ENCODE measurements around the gene XRCC4. TPM values are rescaled to one million over a fixed set of nuclear protein-coding genes. Genes with fewer than 3 reads are reported as not detected.

XRCC4 gene
- total RNA-seq, 1 experiment from 2014 or later, result 24.6 TPM

DNA sequence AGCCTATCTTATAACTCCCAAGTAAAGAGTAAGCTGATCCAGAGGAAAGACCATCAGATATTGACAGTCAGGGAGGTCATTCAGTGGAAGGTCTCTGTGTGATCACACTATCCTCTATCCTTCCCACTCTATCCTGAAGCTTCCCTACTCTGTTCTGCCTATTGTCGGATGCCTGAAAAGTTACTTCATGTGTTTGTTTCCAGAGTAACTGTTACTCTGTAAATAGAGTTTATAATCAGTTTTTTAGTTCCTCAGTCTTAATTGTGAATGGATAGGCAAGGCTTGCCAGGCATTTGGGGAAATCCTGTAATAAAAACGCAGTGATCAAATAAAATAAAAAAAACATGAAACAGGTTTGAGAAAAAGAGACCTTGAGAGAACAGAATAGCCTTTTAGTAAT is 79.8 kb downstream of the XRCC4 start:
- H3K27me3 ChIP-seq (ENCODE audit: insufficient read depth, low read length), result no peaks in the 10 kb centered on the region
- H2AFZ ChIP-seq (ENCODE audit: low read depth, low read length, poor library complexity, severe bottlenecking), result no peak overlapping the region
- intact Hi-C loops (cut with micrococcal nuclease), result no loop called here
- H3K9ac ChIP-seq (ENCODE audit: low read length), result no peak overlapping the region
- ChIA-PET RAD21 (ENCODE audit: low non-redundant PET in 1 of 2, low total read pairs in 2 of 2, uncharacterized antibody in 2 of 2, unreplicated experiment in 2 of 2) (no interaction called here), CTCF (no interaction called here), POLR2A (no interaction called here)
- TF ChIP-seq EGR1 (IDR thresholded peaks at IDR 0.05; ENCODE audit: low read depth) (no peak), FOSL1 (IDR thresholded peaks at IDR 0.05; ENCODE audit: low read depth) (no peak)
- TF ChIP-seq, protein P1, sequence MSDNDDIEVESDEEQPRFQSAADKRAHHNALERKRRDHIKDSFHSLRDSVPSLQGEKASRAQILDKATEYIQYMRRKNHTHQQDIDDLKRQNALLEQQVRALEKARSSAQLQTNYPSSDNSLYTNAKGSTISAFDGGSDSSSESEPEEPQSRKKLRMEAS (IDR thresholded peaks at IDR 0.05), result no peak
- BruUV-seq (replicated peaks), result no TSS peak
- DNase-seq (ENCODE audit: low read depth, low spot score) (no peak), ATAC-seq (no peak)
- no peak overlapping the region for H3K27ac ChIP-seq (ENCODE audit: low read depth, low read length)
- no peak overlapping the region for H3K4me3 ChIP-seq (replicated peaks in 1 of 2; ENCODE audit: low read depth in 1 of 2, low read length in 2 of 2)
- H3K4me2 ChIP-seq (ENCODE audit: low read length), result no peak overlapping the region
- no peaks in the 10 kb centered on the region for H4K20me1 ChIP-seq (ENCODE audit: insufficient read depth)
- H3K36me3 ChIP-seq (ENCODE audit: control insufficient read depth in 1 of 2, insufficient read depth in 2 of 2, low read length in 2 of 2), result no peaks in the 10 kb centered on the region
- H3K9me2 ChIP-seq (ENCODE audit: insufficient read depth), result no peaks in the 10 kb centered on the region
- H3K4me1 ChIP-seq (ENCODE audit: control insufficient read depth in 1 of 2, insufficient read depth in 2 of 2, low read length in 2 of 2), result no peaks in the 10 kb centered on the region
- H3K9me3 ChIP-seq (ENCODE audit: control insufficient read depth in 1 of 2, insufficient read depth in 1 of 2, low read depth in 1 of 2, low read length in 2 of 2), result no peaks in the 10 kb centered on the region
- no peaks in the 10 kb centered on the region for H3K79me2 ChIP-seq (ENCODE audit: insufficient read depth, low read length)

DNA sequence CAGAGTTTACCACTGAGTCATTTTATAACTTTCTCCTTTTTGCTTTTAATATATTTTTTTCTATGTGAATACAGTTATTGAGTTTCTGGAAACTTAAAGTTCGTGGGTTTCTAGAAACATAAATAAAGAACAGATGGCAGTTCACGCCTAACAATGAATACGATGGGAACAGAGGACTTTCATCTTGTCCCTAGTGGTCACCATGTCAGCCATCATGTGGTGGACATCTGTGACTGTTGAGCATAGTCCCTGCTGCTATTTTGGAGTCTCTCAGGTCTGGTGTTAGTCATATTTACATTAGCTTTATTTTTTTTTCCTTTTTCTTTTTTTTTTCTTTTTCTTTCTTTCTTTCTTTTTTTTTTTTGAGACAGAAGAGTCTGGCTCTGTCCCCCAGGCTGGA is 85.3 kb downstream of the XRCC4 start:
- intact Hi-C loops (cut with micrococcal nuclease), result no loop called here
- no peaks in the 10 kb centered on the region for H3K9me2 ChIP-seq (ENCODE audit: insufficient read depth)
- H3K4me1 ChIP-seq (ENCODE audit: control insufficient read depth in 1 of 2, insufficient read depth in 2 of 2, low read length in 2 of 2), result no peaks in the 10 kb centered on the region
- no peak overlapping the region for H3K4me2 ChIP-seq (ENCODE audit: low read length)
- no peak overlapping the region for H3K4me3 ChIP-seq (replicated peaks in 1 of 2; ENCODE audit: low read depth in 1 of 2, low read length in 2 of 2)
- H3K36me3 ChIP-seq (ENCODE audit: control insufficient read depth in 1 of 2, insufficient read depth in 2 of 2, low read length in 2 of 2), result no peaks in the 10 kb centered on the region
- RAD21 ChIA-PET (ENCODE audit: low non-redundant PET in 1 of 2, low total read pairs in 2 of 2, uncharacterized antibody in 2 of 2, unreplicated experiment in 2 of 2), result no interaction called here
- no peak overlapping the region for H3K9ac ChIP-seq (ENCODE audit: low read length)
- no peaks in the 10 kb centered on the region for H4K20me1 ChIP-seq (ENCODE audit: insufficient read depth)
- BruUV-seq (replicated peaks), result no TSS peak
- H3K27ac ChIP-seq (ENCODE audit: low read depth, low read length), result no peak overlapping the region
- ATAC-seq (no peak), DNase-seq (ENCODE audit: low read depth, low spot score) (no peak)
- no peak for TF ChIP-seq POLR2A (IDR thresholded peaks at IDR 0.05; ENCODE audit: borderline replicate concordance, extremely low read depth, insufficient read depth, insufficient read length)
- TF ChIP-seq EGR1 (IDR thresholded peaks at IDR 0.05; ENCODE audit: low read depth), result no peak
- TF ChIP-seq SP1 (IDR thresholded peaks at IDR 0.05; ENCODE audit: low read depth), result no peak
- no peak for TF ChIP-seq ELF1 (IDR thresholded peaks at IDR 0.05; ENCODE audit: borderline replicate concordance, low read depth)
- H3K27me3 ChIP-seq (ENCODE audit: insufficient read depth, low read length), result no peaks in the 10 kb centered on the region
- POLR2A ChIA-PET, result no interaction called here
- H3K79me2 ChIP-seq (ENCODE audit: insufficient read depth, low read length), result no peaks in the 10 kb centered on the region
- H3K9me3 ChIP-seq (ENCODE audit: control insufficient read depth in 1 of 2, insufficient read depth in 1 of 2, low read depth in 1 of 2, low read length in 2 of 2), result no peaks in the 10 kb centered on the region
- H2AFZ ChIP-seq (ENCODE audit: low read depth, low read length, poor library complexity, severe bottlenecking), result no peak overlapping the region
- CTCF ChIA-PET, result no interaction called here
